ENCODE measurements around the gene BBS9. TPM values are rescaled to one million over a fixed set of nuclear protein-coding genes. Genes with fewer than 3 reads are reported as not detected.

BBS9 gene
- total RNA-seq, result 34.3 and 43.2 TPM in 2 replicates

GRCh38 chr7:33128990-33129805 lies at the start of gene BBS9:
Gene BBS9 (plus strand): TSS chr7:33129564. CDS start chr7:33146253, 16,689 bp downstream.

DNA sequence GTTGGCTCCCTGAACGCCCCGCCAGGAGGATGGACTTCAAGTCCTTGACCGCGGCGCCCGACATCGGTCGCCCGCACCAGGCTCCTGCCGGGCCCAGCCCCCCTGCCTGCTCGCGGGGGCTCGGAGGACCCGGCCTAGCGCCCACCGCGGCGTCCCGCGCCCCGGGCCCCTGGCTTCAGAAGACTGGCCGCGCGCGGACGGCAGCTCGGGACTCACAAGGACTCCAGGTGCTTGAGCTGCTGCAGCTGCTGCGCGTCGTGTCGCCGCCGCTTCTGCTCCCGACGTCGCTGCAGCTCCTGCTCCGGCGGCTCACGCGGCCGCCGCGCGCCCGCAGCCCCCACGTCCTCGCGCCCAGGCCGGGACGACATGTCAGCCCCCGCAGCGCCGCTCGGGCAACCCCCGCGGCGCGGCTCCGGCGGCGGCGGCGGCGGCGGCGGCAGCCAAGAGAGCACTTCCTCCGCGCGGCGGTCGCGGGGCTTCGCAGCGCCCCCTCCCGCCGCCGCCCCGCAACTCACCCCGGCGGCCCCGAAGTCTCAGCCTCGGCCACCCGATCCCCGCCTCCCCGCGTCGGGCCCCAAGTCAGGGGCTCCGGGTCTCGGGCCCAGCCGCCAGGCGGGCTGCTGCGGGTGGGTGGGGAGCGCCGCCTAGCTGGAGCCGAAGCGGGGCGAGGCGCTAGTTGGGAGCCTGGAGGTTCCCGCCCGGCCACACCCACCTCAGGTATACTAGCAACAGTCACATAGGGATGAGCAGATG lies 20.2 kb upstream of the BBS9 start, which contains the start of gene RP9:
Gene RP9, minus strand, starts transcription at position 400 of the 753 bp plus-strand sequence. Its CDS starts 32 bp downstream, at position 368.

Small RNAs within 50 kb of the gene (small RNA-seq; reads per million reads assigned to genes)
- gene AC007312.1, result not detected
- gene AC074338.1, result not detected
- not detected for gene RNA5SP229

Other genes with a start within 250 kb of the BBS9 start
- 32.2 and 43.9 TPM in 2 replicates for gene KBTBD2, start 237.8 kb upstream of the BBS9 start, total RNA-seq
- gene FKBP9, start 172.1 kb upstream of the BBS9 start, total RNA-seq, result 274 and 324 TPM in 2 replicates
- gene NT5C3A, start 66.8 kb upstream of the BBS9 start, total RNA-seq, result 7.5 and 11.8 TPM in 2 replicates
- 2.9 and 5.9 TPM in 2 replicates for gene RP9, start 20.2 kb upstream of the BBS9 start, total RNA-seq